Nephron (organoid): ENCODE results near the gene TMEM250.

Experiments used
- H3K27ac Mint-ChIP-seq, 3 experiments: 2 replicates each; pipeline ENCODE4 v1.8.0; 2020; ENCODE audit warnings: mixed read lengths in 3 of 3, mild to moderate bottlenecking in 2 of 3, moderate library complexity in 1 of 3
- H3K27me3 Mint-ChIP-seq: 2 replicates; pipeline ENCODE4 v1.8.0; 2021; ENCODE audit warnings: low read depth, mild to moderate bottlenecking, moderate library complexity, mixed read lengths
- H3K36me3 Mint-ChIP-seq: 2 replicates; pipeline ENCODE4 v1.8.0; 2020; ENCODE audit warnings: low read depth, mixed read lengths
- H3K4me1 Mint-ChIP-seq: 2 replicates; pipeline ENCODE4 v1.8.0; 2020; ENCODE audit warnings: mixed read lengths
- H3K4me3 Mint-ChIP-seq, 3 experiments: 2 replicates each; pipeline ENCODE4 v1.8.0; 2020; ENCODE audit warnings: mild to moderate bottlenecking in 3 of 3, mixed read lengths in 3 of 3, moderate library complexity in 2 of 3
- H3K9me3 Mint-ChIP-seq: 2 replicates; pipeline ENCODE4 v1.8.0; 2020; ENCODE audit warnings: mixed read lengths
- TF ChIP-seq, protein P1 (sequence below), 3 experiments: fragments of 200-600 bp; sonication (generic); IDR thresholded peaks; one replicate each; pipeline ENCODE4 v1.5.0; 2021; ENCODE audit warnings: antibody characterized with exemption in 3 of 3; ENCODE audit not compliant: unreplicated experiment in 3 of 3

TMEM250 gene

DNA sequence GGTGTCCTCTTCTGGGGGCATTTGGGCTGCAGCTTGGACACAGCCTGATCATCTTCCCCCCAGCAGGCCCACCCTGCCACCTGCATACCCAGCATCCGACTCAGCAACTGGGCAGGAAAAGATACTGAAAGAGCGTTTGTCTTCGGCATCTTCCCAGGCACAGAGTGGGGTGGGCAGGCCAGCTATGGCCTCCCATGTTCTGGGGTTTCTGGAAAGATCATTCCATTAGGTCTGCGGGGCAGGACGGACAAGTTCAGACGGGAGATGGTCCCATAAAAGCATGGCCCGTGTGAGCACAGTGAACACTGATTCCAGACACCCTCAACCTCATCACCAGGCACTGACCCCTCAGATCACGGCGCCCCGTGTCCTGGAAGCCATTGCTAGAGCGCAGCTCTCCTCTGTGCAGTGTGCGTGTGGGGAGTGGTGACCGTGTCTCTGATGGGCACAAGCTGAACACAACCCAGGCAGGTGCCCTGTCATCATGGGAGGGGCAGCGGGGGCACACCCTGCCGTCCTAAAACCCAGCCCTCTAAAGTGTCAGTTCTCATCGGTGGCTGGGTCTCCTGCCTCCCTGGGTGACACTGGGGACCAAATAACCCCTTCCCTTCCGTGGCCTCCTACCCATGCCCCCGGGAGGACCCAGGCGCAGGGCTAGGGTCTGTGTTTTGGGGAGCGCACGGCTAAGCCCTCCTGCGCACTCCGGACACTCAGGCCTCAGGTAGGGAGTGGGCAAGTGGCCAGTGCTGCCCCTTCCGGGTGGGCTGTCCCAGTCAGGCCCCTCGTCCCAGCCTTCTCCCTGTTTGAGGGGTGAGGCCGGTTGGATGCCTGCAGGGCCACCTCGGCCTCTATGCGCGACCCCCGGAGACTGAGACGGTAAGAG, 13.2 kb upstream of the TMEM250 start:
- Mint-ChIP-seq H3K27me3 (peaks cover 79% of the 10 kb centered on the region), H3K27ac (no peak overlapping the region), H3K36me3 (no peaks in the 10 kb centered on the region), H3K9me3 (no peaks in the 10 kb centered on the region), H3K4me1 (no peaks in the 10 kb centered on the region), H3K4me3 (peak overlapping the region; percentile 26 to 61 (median 60))
- TF ChIP-seq, protein P1, sequence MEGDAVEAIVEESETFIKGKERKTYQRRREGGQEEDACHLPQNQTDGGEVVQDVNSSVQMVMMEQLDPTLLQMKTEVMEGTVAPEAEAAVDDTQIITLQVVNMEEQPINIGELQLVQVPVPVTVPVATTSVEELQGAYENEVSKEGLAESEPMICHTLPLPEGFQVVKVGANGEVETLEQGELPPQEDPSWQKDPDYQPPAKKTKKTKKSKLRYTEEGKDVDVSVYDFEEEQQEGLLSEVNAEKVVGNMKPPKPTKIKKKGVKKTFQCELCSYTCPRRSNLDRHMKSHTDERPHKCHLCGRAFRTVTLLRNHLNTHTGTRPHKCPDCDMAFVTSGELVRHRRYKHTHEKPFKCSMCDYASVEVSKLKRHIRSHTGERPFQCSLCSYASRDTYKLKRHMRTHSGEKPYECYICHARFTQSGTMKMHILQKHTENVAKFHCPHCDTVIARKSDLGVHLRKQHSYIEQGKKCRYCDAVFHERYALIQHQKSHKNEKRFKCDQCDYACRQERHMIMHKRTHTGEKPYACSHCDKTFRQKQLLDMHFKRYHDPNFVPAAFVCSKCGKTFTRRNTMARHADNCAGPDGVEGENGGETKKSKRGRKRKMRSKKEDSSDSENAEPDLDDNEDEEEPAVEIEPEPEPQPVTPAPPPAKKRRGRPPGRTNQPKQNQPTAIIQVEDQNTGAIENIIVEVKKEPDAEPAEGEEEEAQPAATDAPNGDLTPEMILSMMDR (IDR thresholded peaks at IDR 0.05; ENCODE audit: unreplicated experiment in 3 of 3), result no peak

DNA sequence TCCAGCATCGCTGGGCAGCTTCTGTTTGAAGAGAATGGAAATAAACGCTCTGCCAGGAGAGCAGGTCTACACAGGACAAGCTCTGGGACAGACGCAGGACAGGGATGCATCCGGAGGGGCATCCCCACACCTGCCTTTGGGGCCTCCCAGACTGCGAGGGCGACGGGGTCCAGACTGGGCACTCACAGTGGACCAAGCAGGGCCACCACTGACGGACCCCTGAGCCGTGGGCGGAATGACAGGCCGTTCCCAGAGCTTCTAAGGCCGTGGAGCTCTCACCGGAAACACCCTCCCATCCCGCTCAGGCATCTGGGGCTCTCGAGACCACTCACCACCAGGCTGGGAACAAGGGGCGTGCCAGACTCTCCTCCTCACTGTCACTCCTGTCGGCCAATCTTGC, 10.5 kb upstream of the TMEM250 start:
- no peak overlapping the region for H3K27ac Mint-ChIP-seq
- H3K27me3 Mint-ChIP-seq, result peaks cover 68% of the 10 kb centered on the region
- TF ChIP-seq, protein P1 (IDR thresholded peaks at IDR 0.05; ENCODE audit: unreplicated experiment in 3 of 3), result no peak
- no peak overlapping the region for H3K4me3 Mint-ChIP-seq
- H3K4me1 Mint-ChIP-seq, result no peaks in the 10 kb centered on the region
- peaks cover 2% of the 10 kb centered on the region for H3K9me3 Mint-ChIP-seq
- no peaks in the 10 kb centered on the region for H3K36me3 Mint-ChIP-seq

GRCh38 chr9:136128436-136128835, 9.8 kb upstream of the TMEM250 start:
- H3K27ac Mint-ChIP-seq, result no peak overlapping the region
- no peak overlapping the region for H3K4me3 Mint-ChIP-seq
- H3K36me3 Mint-ChIP-seq, result no peaks in the 10 kb centered on the region
- no peaks in the 10 kb centered on the region for H3K4me1 Mint-ChIP-seq
- H3K9me3 Mint-ChIP-seq, result peaks cover 2% of the 10 kb centered on the region
- peaks cover 64% of the 10 kb centered on the region for H3K27me3 Mint-ChIP-seq
- TF ChIP-seq, protein P1 (IDR thresholded peaks at IDR 0.05; ENCODE audit: unreplicated experiment in 3 of 3), result no peak

DNA sequence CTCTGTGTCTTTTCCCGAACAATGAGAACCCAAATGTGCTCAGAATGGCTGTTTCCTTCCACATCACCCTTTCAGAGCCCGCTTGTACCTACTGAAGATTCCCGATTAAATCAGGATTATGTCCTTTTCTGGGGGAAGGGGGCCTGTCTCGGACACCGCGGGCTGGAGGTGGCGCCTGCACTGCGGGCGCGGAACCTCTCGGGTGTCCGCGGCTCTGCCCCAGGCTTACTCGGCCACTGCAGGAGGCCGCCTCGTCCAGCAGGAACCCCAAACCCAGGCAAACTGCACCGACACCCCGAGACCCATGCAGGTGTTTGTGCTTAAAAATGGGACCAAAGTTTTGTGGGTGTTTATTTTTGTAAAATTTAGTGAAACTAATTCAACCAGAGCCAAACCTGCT, 8.6 kb upstream of the TMEM250 start:
- Mint-ChIP-seq H3K9me3 (peaks cover 2% of the 10 kb centered on the region), H3K36me3 (no peaks in the 10 kb centered on the region), H3K4me1 (peaks cover 3% of the 10 kb centered on the region), H3K27ac (no peak overlapping the region), H3K4me3 (no peak overlapping the region), H3K27me3 (peaks cover 65% of the 10 kb centered on the region)
- TF ChIP-seq, protein P1 (IDR thresholded peaks at IDR 0.05; ENCODE audit: unreplicated experiment in 3 of 3), result no peak

- Mint-ChIP-seq H3K27me3 (peaks cover 47% of the 10 kb centered on the region), H3K4me1 (peaks cover 12% of the 10 kb centered on the region), H3K4me3 (no peak overlapping the region), H3K36me3 (no peaks in the 10 kb centered on the region), H3K27ac (no peak overlapping the region), H3K9me3 (peaks cover 2% of the 10 kb centered on the region)
- TF ChIP-seq, protein P1 (IDR thresholded peaks at IDR 0.05; ENCODE audit: unreplicated experiment in 3 of 3), result no peak
Measured at GRCh38 chr9:136124976-136125692, 6.5 kb upstream of the TMEM250 start.
